CD4-positive, alpha-beta T cell (primary cell): ENCODE measurements around the gene C1orf87. TPM values are rescaled to one million over a fixed set of nuclear protein-coding genes. Genes with fewer than 3 reads are reported as not detected.

Experiments used
- ATAC-seq: fragments of 200-7000 bp; cut with Tn5 transposase; one replicate; pipeline ENCODE4 v1.10.0; 2022; ENCODE audit warnings: mild to moderate bottlenecking; ENCODE audit not compliant: poor library complexity
- CTCF ChIA-PET: fragments of 350-600 bp; sonication (Branson Sonifier 250); formaldehyde crosslinking; loops from one replicate; lab custom pipeline; 2021; ENCODE audit warnings: antibody characterized with exemption, inconsistent platforms; lab: Charles Lee
- POLR2A ChIA-PET: fragments of 350-600 bp; sonication (Branson Sonifier 250); formaldehyde crosslinking; loops from one replicate; lab custom pipeline; 2021; ENCODE audit warnings: antibody characterized with exemption, inconsistent platforms; lab: Charles Lee
- DNase-seq, 14 experiments: peaks; one replicate each; pipeline ENCODE4 v3.0.0-alpha.2; 2013 to 2020; ENCODE audit warnings: mixed read lengths in 2 of 14
- H3K27ac ChIP-seq, 2 donors: one replicate each; pipeline versions ENCODE4 v1.5.1 to v1.7.0; 2013; ENCODE audit warnings: low read length in 2 of 2, low read depth in 1 of 2, mild to moderate bottlenecking in 1 of 2
- H3K27me3 ChIP-seq, 2 experiments: 1 replicate in 1 of 2; 2 replicates in 1 of 2; pipeline versions ENCODE4 v1.6.1 to v1.7.0; 2013; ENCODE audit warnings: low read length in 2 of 2, control low read depth in 1 of 2, mild to moderate bottlenecking in 1 of 2, moderate library complexity in 1 of 2; ENCODE audit not compliant: insufficient read depth in 2 of 2, control insufficient read depth in 1 of 2
- H3K36me3 ChIP-seq: one replicate; pipeline ENCODE4 v1.6.1; 2013; ENCODE audit warnings: low read length, control low read depth; ENCODE audit not compliant: insufficient read depth
- H3K4me1 ChIP-seq: one replicate; pipeline ENCODE4 v1.6.1; 2013; ENCODE audit warnings: low read length, control low read depth; ENCODE audit not compliant: insufficient read depth
- H3K4me3 ChIP-seq: one replicate; pipeline ENCODE4 v1.5.1; 2013; ENCODE audit warnings: mild to moderate bottlenecking, low read length, moderate library complexity
- H3K9me3 ChIP-seq, 2 experiments: 1 replicate in 1 of 2; 2 replicates in 1 of 2; pipeline versions ENCODE4 v1.6.1 to v1.7.0; 2013; ENCODE audit warnings: low read length in 2 of 2, mild to moderate bottlenecking in 2 of 2, control low read depth in 1 of 2, moderate library complexity in 1 of 2; ENCODE audit not compliant: control insufficient read depth in 1 of 2, insufficient read depth in 1 of 2
- H3K27ac Mint-ChIP-seq: one replicate; pipeline ENCODE4 v1.8.0; 2020; ENCODE audit warnings: mixed read lengths
- H3K27me3 Mint-ChIP-seq: one replicate; pipeline ENCODE4 v1.8.0; 2021; ENCODE audit warnings: mixed read lengths
- H3K36me3 Mint-ChIP-seq: one replicate; pipeline ENCODE4 v1.8.0; 2021; ENCODE audit warnings: low read depth, mixed read lengths
- H3K4me1 Mint-ChIP-seq: one replicate; pipeline ENCODE4 v1.8.0; 2021; ENCODE audit warnings: low read depth, mixed read lengths
- H3K4me3 Mint-ChIP-seq: one replicate; pipeline ENCODE4 v1.8.0; 2020; ENCODE audit warnings: mild to moderate bottlenecking, mixed read lengths
- H3K9me3 Mint-ChIP-seq: one replicate; pipeline ENCODE4 v1.8.0; 2020; ENCODE audit warnings: mixed read lengths
- CTCF ChIP-seq: fragments of 200-600 bp; IDR thresholded peaks from one replicate; pipeline ENCODE4 v1.8.0; 2022; ENCODE audit warnings: antibody characterized with exemption, mild to moderate bottlenecking
- intact Hi-C, 2 experiments: fragments of 100-400 bp; cut with DNase I in 1 of 2; cut with micrococcal nuclease in 1 of 2; formaldehyde crosslinking; loops; one replicate each; pipeline versions ENCODE4 v1.15.1 to v1.9.0; 2023 to 2025; cut with DNase I, micrococcal nuclease
- total RNA-seq, 174 experiments: library from RNA in 2 of 174; stranded (reverse) in 2 of 174; gene quantifications; one replicate each; pipeline ENCODE4 v1.2.3 and lab custom pipeline; 2021 to 2026

The C1orf87 gene
- total RNA-seq, 2 experiments from 2014 or later, result not detected

- H3K4me3 ChIP-seq, result no peak overlapping the region
- peaks cover 40% of the 10 kb centered on the region for H3K27me3 Mint-ChIP-seq
- DNase-seq (no peak), ATAC-seq (no peak)
- H3K36me3 Mint-ChIP-seq, result no peaks in the 10 kb centered on the region
- H3K9me3 ChIP-seq, result no peaks in the 10 kb centered on the region
- ChIA-PET CTCF (no interaction called here), POLR2A (no interaction called here)
- intact Hi-C loops, result no loop called here
- no peak for TF ChIP-seq CTCF
- H3K27ac ChIP-seq, result no peak overlapping the region
- no peaks in the 10 kb centered on the region for H3K36me3 ChIP-seq
- no peak overlapping the region for H3K27ac Mint-ChIP-seq
- H3K4me1 ChIP-seq, result no peaks in the 10 kb centered on the region
- H3K27me3 ChIP-seq, result peaks cover 0 to 3% of the 10 kb centered on the region in 2 experiments
- H3K4me3 Mint-ChIP-seq, result no peak overlapping the region
- no peaks in the 10 kb centered on the region for H3K9me3 Mint-ChIP-seq
- no peaks in the 10 kb centered on the region for H3K4me1 Mint-ChIP-seq
These were observed 74.6 kb downstream of the C1orf87 start for GRCh38 chr1:59999006-59999405.

- Mint-ChIP-seq H3K9me3 (no peaks in the 10 kb centered on the region), H3K27ac (no peak overlapping the region), H3K36me3 (no peaks in the 10 kb centered on the region), H3K4me1 (no peaks in the 10 kb centered on the region), H3K27me3 (peaks cover 34% of the 10 kb centered on the region), H3K4me3 (no peak overlapping the region)
- POLR2A ChIA-PET, result no interaction called here
- H3K27me3 ChIP-seq, result peaks cover 0 to 3% of the 10 kb centered on the region in 2 experiments
- CTCF ChIA-PET, result no interaction called here
- intact Hi-C loops, result no loop called here
- H3K4me1 ChIP-seq, result no peaks in the 10 kb centered on the region
- no peak overlapping the region for H3K4me3 ChIP-seq
- DNase-seq (no peak), ATAC-seq (no peak)
- H3K27ac ChIP-seq, result no peak overlapping the region
- H3K36me3 ChIP-seq, result no peaks in the 10 kb centered on the region
- no peak for TF ChIP-seq CTCF
- H3K9me3 ChIP-seq, result no peaks in the 10 kb centered on the region
These were observed 76.0 kb downstream of the C1orf87 start for GRCh38 chr1:59997479-59998115.

- H3K9me3 Mint-ChIP-seq, result no peaks in the 10 kb centered on the region
- H3K9me3 ChIP-seq, result no peaks in the 10 kb centered on the region
- DNase-seq, result no peak
- ChIA-PET CTCF (no interaction called here), POLR2A (no interaction called here)
- H3K36me3 ChIP-seq, result no peaks in the 10 kb centered on the region
- H3K4me1 ChIP-seq, result no peaks in the 10 kb centered on the region
- no peak for ATAC-seq
- peaks cover 0 to 3% of the 10 kb centered on the region in 2 experiments for H3K27me3 ChIP-seq
- H3K4me3 Mint-ChIP-seq, result no peak overlapping the region
- H3K27me3 Mint-ChIP-seq, result peaks cover 25% of the 10 kb centered on the region
- H3K4me1 Mint-ChIP-seq, result no peaks in the 10 kb centered on the region
- no peaks in the 10 kb centered on the region for H3K36me3 Mint-ChIP-seq
- H3K4me3 ChIP-seq, result no peak overlapping the region
- H3K27ac Mint-ChIP-seq, result no peak overlapping the region
- no peak for TF ChIP-seq CTCF
- no peak overlapping the region for H3K27ac ChIP-seq
- intact Hi-C loops, result no loop called here
These were observed 79.0 kb downstream of the C1orf87 start for GRCh38 chr1:59994302-59995198.
